ENCODE results near the gene SHISA7. TPM values are rescaled to one million over a fixed set of nuclear protein-coding genes. Genes with fewer than 3 reads are reported as not detected.

SHISA7 gene
- total RNA-seq, 4 donors from 2014 or later: not detected

DNA sequence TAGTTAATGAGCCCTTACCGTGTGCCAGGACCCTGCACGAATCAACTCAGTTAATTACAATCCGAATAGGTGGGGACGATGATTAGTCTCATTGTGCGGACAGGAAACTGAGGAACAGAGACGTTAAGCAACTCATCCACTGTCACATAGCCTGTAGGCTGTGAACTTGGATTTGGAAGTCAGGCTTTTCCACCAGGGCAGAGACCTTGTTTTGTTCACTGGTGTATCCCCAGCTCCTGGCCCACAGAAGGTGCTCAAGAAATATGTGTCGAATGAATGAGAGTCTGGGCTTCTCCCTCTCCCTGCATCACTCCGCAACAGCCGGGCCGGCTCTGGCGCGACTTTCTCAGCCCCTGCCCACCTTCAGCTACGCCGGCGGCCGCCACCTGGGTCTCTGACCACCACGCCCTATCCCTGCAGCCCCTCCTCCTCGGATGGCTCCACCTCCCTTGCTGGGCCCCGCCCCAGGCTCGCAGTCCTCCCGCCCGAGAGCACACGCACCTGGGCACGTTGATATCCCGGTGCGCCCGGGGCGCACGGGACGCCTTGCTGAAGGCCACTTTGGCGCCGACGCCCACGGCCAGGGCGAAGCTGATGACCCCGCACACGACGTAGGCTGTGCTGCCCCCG lies 1.3 kb downstream of the SHISA7 start:
- Histone ChIP-seq H3K36me3 (no peaks in the 10 kb centered on the region), H3K4me1 (no peaks in the 10 kb centered on the region), H3K9me3 (no peaks in the 10 kb centered on the region), H3K27ac (no peak overlapping the region), H3K4me3 (no peak overlapping the region), H3K27me3 (peaks cover 17 to 54% of the 10 kb centered on the region in 2 donors)
- TF ChIP-seq, protein P1, sequence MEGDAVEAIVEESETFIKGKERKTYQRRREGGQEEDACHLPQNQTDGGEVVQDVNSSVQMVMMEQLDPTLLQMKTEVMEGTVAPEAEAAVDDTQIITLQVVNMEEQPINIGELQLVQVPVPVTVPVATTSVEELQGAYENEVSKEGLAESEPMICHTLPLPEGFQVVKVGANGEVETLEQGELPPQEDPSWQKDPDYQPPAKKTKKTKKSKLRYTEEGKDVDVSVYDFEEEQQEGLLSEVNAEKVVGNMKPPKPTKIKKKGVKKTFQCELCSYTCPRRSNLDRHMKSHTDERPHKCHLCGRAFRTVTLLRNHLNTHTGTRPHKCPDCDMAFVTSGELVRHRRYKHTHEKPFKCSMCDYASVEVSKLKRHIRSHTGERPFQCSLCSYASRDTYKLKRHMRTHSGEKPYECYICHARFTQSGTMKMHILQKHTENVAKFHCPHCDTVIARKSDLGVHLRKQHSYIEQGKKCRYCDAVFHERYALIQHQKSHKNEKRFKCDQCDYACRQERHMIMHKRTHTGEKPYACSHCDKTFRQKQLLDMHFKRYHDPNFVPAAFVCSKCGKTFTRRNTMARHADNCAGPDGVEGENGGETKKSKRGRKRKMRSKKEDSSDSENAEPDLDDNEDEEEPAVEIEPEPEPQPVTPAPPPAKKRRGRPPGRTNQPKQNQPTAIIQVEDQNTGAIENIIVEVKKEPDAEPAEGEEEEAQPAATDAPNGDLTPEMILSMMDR (IDR thresholded peaks at IDR 0.05): no peak
- no peak for TF ChIP-seq POLR2A (IDR thresholded peaks at IDR 0.05)
- intact Hi-C loops (cut with DNase I; ENCODE audit: low total_unique reads): no loop called here
- no peak for DNase-seq

DNA sequence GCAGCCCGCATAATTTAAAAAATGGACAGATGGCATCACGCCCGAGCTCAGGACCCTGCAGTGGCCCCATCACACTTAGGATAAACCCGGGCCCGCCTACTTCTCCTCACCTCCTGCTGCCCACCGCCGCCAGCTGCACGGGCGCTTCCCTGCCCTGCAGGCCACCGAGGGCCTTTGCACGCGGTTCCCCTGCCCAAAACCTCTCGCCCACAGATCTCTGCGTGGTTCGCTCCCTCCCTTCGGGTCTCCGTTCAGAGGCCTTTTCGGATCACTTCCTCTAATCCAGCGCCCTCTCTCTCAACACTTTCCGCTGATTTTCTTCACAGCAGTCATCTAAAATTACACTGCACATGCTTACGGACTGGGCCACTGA lies 1.8 kb downstream of the SHISA7 start:
- no peaks in the 10 kb centered on the region for H3K4me1 ChIP-seq
- no peak for DNase-seq
- H3K36me3 ChIP-seq: no peaks in the 10 kb centered on the region
- intact Hi-C loops (cut with DNase I; ENCODE audit: low total_unique reads): no loop called here
- no peak for TF ChIP-seq POLR2A (IDR thresholded peaks at IDR 0.05)
- TF ChIP-seq, protein P1 (IDR thresholded peaks at IDR 0.05): no peak
- no peak overlapping the region for H3K27ac ChIP-seq
- H3K9me3 ChIP-seq: no peaks in the 10 kb centered on the region
- H3K4me3 ChIP-seq: no peak overlapping the region
- H3K27me3 ChIP-seq: peaks cover 17 to 54% of the 10 kb centered on the region in 2 donors

DNA sequence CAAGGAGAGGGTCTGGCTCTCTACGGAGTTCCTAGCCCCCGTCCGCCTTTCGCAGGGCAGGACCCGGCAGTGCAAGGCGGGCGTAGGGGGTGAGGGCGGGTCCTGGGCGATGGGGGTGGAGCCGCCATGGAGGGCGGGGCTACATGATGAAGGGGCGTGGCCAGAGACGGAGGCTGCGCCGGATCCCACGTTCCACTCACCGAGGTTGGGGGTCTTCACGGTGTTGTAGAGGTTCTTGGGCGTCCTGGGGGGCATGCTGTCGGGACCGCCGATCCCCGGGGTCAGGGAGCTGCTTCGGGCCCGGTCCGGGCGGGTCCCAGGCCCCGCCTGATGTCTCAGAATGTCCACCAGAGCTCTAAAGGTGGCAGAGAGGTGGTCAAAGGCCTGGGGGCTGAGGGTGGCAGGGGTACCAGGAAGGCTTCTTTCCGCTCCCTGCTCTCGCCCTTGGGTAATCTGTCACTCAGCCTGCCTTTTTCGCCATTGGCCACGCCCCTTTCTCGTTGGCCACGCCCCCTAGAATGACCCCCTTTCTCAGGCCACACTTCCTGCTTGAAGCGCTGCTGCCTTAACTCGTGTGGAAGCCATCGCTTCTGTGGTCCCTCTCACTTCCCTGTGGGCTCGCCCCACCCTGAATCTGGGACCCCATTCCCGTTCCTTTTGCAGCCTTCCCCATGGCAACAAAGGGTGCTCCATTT lies 2.5 kb downstream of the SHISA7 start:
- H3K27ac ChIP-seq: no peak overlapping the region
- no peaks in the 10 kb centered on the region for H3K36me3 ChIP-seq
- DNase-seq: no peak
- TF ChIP-seq, protein P1 (IDR thresholded peaks at IDR 0.05): no peak
- TF ChIP-seq POLR2A (IDR thresholded peaks at IDR 0.05): no peak
- no peak overlapping the region for H3K4me3 ChIP-seq
- intact Hi-C loops (cut with DNase I; ENCODE audit: low total_unique reads): no loop called here
- peaks cover 17 to 54% of the 10 kb centered on the region in 2 donors for H3K27me3 ChIP-seq
- no peaks in the 10 kb centered on the region for H3K4me1 ChIP-seq
- H3K9me3 ChIP-seq: no peaks in the 10 kb centered on the region

DNA sequence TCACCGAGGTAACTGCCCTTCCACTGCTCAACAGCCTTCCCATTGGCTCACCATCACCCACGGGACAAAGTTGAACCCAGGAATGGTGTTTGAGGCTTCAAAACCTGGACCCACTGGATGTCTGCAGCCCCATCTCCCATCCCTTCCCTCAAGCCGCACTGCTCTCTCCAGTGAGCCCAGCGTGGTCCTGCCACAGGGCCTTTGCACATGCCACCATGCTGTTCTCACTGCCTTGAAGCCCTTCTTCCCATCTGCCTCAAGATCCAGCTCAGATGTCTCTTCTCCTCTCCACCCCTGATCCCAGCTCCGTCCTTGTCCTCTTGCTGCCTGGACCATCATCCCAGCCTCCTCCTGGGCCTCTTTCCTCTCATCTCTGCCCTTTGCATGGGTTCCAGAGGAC lies 4.0 kb downstream of the SHISA7 start:
- Histone ChIP-seq H3K36me3 (no peaks in the 10 kb centered on the region), H3K27ac (no peak overlapping the region), H3K4me1 (no peaks in the 10 kb centered on the region), H3K9me3 (no peaks in the 10 kb centered on the region), H3K4me3 (no peak overlapping the region), H3K27me3 (peaks cover 17 to 44% of the 10 kb centered on the region in 2 donors)
- intact Hi-C loops (cut with DNase I; ENCODE audit: low total_unique reads): no loop called here
- no peak for DNase-seq
- TF ChIP-seq POLR2A (IDR thresholded peaks at IDR 0.05): no peak
- TF ChIP-seq, protein P1 (IDR thresholded peaks at IDR 0.05): no peak

DNA sequence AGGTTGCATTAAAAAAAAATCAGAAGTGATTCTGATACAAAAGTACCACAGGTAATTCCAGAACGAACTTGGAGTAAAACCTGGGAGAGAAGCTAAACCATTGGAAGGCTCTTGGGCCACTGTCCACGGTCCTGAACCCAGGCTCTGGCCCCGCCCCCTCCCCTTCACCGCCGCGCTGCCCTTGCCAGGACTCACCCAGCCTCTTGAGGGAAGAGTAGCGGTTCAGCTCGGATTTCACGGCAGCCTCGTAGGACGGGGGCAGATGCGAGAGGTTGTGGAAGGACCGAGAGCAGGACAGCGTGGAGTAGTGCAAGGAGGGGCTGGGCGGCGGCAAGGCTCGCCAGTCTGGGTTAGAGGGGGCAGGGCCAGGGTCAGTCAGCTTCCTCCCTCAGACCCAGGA lies 5.7 kb downstream of the SHISA7 start:
- H3K4me1 ChIP-seq: no peaks in the 10 kb centered on the region
- TF ChIP-seq POLR2A (IDR thresholded peaks at IDR 0.05): no peak
- TF ChIP-seq, protein P1 (IDR thresholded peaks at IDR 0.05): no peak
- no peak overlapping the region for H3K4me3 ChIP-seq
- DNase-seq: no peak
- peaks cover 17 to 40% of the 10 kb centered on the region in 2 donors for H3K27me3 ChIP-seq
- no peak overlapping the region for H3K27ac ChIP-seq
- H3K9me3 ChIP-seq: no peaks in the 10 kb centered on the region
- intact Hi-C loops (cut with DNase I; ENCODE audit: low total_unique reads): no loop called here
- no peaks in the 10 kb centered on the region for H3K36me3 ChIP-seq

All from uterus (tissue), 4 donors.